Endodermal cell (in vitro differentiated cells): ENCODE data around the gene SPTLC2. TPM values are rescaled to one million over a fixed set of nuclear protein-coding genes. Genes with fewer than 3 reads are reported as not detected.

Experiments
- DNase-seq: peaks from one replicate; pipeline ENCODE4 v3.0.0-alpha.2; 2017
- H3K27ac ChIP-seq: 2 replicates; pipeline ENCODE4 v1.5.1; 2013; ENCODE audit warnings: mild to moderate bottlenecking, low read depth, low read length, moderate library complexity
- H3K27me3 ChIP-seq: 2 replicates; pipeline ENCODE4 v1.6.1; 2013; ENCODE audit warnings: mild to moderate bottlenecking, low read length, moderate library complexity; ENCODE audit not compliant: insufficient read depth, control insufficient read depth, poor library complexity, severe bottlenecking
- H3K36me3 ChIP-seq: 2 replicates; pipeline ENCODE4 v1.7.0; 2013; ENCODE audit warnings: mild to moderate bottlenecking, low read length, moderate library complexity; ENCODE audit not compliant: control insufficient read depth, insufficient read depth
- H3K4me1 ChIP-seq: one replicate; pipeline ENCODE4 v1.7.0; 2013; ENCODE audit warnings: low read length; ENCODE audit not compliant: control insufficient read depth, insufficient read depth
- H3K4me3 ChIP-seq: 2 replicates; pipeline ENCODE4 v1.5.1; 2013; ENCODE audit warnings: mild to moderate bottlenecking, low read length, moderate library complexity
- H3K9ac ChIP-seq: 2 replicates; pipeline ENCODE4 v1.6.1; 2013; ENCODE audit warnings: mild to moderate bottlenecking, low read length, moderate library complexity; ENCODE audit not compliant: poor library complexity, severe bottlenecking; ENCODE audit errors: extremely low read depth
- H3K9me3 ChIP-seq: 2 replicates; pipeline ENCODE4 v1.6.1; 2013; ENCODE audit warnings: mild to moderate bottlenecking, low read length, moderate library complexity; ENCODE audit not compliant: control insufficient read depth
- H3K27ac Mint-ChIP-seq: 2 replicates; pipeline ENCODE4 v1.8.0; 2020; ENCODE audit warnings: mixed read lengths
- H3K27me3 Mint-ChIP-seq: 2 replicates; pipeline ENCODE4 v1.8.0; 2021; ENCODE audit warnings: mild to moderate bottlenecking, mixed read lengths; ENCODE audit not compliant: insufficient read depth
- H3K36me3 Mint-ChIP-seq: 2 replicates; pipeline ENCODE4 v1.8.0; 2020; ENCODE audit warnings: low read depth, mixed read lengths
- H3K4me1 Mint-ChIP-seq: 2 replicates; pipeline ENCODE4 v1.8.0; 2020; ENCODE audit warnings: mixed read lengths
- H3K4me3 Mint-ChIP-seq: 2 replicates; pipeline ENCODE4 v1.8.0; 2020; ENCODE audit warnings: mild to moderate bottlenecking, moderate library complexity, mixed read lengths
- H3K9me3 Mint-ChIP-seq: 2 replicates; pipeline ENCODE4 v1.8.0; 2020; ENCODE audit warnings: mild to moderate bottlenecking, mixed read lengths
- CTCF ChIP-seq: fragments of 200-600 bp; sonication (generic); conservative IDR thresholded peaks from 2 replicates; pipeline ENCODE4 v1.5.0; 2021; ENCODE audit warnings: antibody characterized with exemption, mild to moderate bottlenecking
- WGBS, 2 experiments: methylation state at CpG; one replicate each; pipeline versions ENCODE4 v1.1.5 to v1.1.7; 2013; ENCODE audit warnings: missing lambda C conversion rate in 2 of 2, mixed read lengths in 1 of 2; ENCODE audit not compliant: insufficient coverage in 1 of 2, insufficient read length in 1 of 2; 5-methylcytosine and 5-hydroxymethylcytosine counted together
- total RNA-seq, 2 donors: library from RNA; stranded (reverse); fragmentation: NEBNext Ultra II Directional in 1 of 2; extraction: Animal tissue kit (Norgen Biotek cat#: 25700) in 1 of 2; gene quantifications; 2 replicates in 1 of 2; 3 replicates in 1 of 2; pipeline ENCODE4 v1.2.1, GENCODE V29; 2021

The SPTLC2 gene
- total RNA-seq, 2 donors from 2014 or later = 32.6 to 32.7 TPM

DNA sequence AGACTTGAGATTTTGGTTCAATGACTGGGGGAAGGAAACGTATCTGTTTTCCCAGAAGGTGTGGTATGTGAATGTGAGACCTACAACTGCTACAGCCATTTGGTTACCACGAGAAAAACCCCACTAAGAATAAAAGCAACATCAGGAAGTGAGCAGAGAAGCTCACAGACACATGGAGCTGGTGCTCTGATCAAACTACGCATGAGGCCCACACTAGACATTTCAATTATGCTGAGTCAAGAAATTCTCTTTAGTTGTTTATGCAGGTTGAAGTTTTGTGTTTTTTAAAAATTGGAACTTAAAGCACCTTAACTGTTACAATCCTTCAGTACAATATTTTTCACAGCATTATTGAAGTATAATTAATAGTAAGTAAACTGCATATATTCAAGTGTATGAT is 8.9 kb upstream of the SPTLC2 start:
- no peaks in the 10 kb centered on the region for H3K36me3 Mint-ChIP-seq
- Histone ChIP-seq H3K9ac (no peak overlapping the region), H3K27ac (no peak overlapping the region), H3K36me3 (no peaks in the 10 kb centered on the region), H3K27me3 (no peaks in the 10 kb centered on the region), H3K4me3 (no peak overlapping the region), H3K4me1 (peaks cover 2% of the 10 kb centered on the region), H3K9me3 (peaks cover 5% of the 10 kb centered on the region)
- H3K9me3 Mint-ChIP-seq = peaks cover 24% of the 10 kb centered on the region
- DNase-seq = no peak
- 88 to 100% methylated on average over 1 to 3 of the region's 3 CpGs for whole genome bisulfite sequencing, 2 experiments
- no peak overlapping the region for H3K27ac Mint-ChIP-seq
- H3K4me3 Mint-ChIP-seq = no peak overlapping the region
- no peak for TF ChIP-seq CTCF
- H3K4me1 Mint-ChIP-seq = no peaks in the 10 kb centered on the region
- no peaks in the 10 kb centered on the region for H3K27me3 Mint-ChIP-seq

DNA sequence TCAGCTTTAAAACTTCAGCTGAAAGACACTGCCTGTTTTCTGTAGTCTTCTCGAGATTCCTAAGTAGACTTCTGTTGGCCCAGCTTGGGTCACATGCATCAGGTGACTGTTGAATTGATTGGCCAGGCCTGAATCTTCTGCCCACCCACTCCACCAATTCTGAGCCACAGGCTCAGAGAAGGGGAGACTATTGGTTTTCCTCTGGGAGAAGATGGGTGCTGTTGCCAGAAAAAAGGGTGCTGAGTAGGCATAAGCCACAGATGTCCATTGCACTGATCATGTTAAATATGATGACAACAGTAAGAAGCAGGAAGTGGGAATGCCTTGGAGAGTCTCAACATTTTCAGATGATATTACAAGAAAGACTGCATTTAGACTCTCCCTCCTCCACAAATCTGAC is 6.8 kb upstream of the SPTLC2 start:
- no peaks in the 10 kb centered on the region for H3K27me3 ChIP-seq
- H3K4me1 Mint-ChIP-seq = no peaks in the 10 kb centered on the region
- H3K4me3 ChIP-seq = no peak overlapping the region
- peaks cover 2% of the 10 kb centered on the region for H3K27me3 Mint-ChIP-seq
- H3K27ac ChIP-seq = no peak overlapping the region
- H3K9me3 Mint-ChIP-seq = peaks cover 4% of the 10 kb centered on the region
- no peak for DNase-seq
- H3K9ac ChIP-seq = no peak overlapping the region
- no peak overlapping the region for H3K27ac Mint-ChIP-seq
- H3K9me3 ChIP-seq = no peaks in the 10 kb centered on the region
- no peak overlapping the region for H3K4me3 Mint-ChIP-seq
- peaks cover 2% of the 10 kb centered on the region for H3K4me1 ChIP-seq
- WGBS, 2 experiments = 95 to 100% methylated on average over 1 of the region's 1 CpG
- H3K36me3 Mint-ChIP-seq = no peaks in the 10 kb centered on the region
- no peaks in the 10 kb centered on the region for H3K36me3 ChIP-seq
- no peak for TF ChIP-seq CTCF

DNA sequence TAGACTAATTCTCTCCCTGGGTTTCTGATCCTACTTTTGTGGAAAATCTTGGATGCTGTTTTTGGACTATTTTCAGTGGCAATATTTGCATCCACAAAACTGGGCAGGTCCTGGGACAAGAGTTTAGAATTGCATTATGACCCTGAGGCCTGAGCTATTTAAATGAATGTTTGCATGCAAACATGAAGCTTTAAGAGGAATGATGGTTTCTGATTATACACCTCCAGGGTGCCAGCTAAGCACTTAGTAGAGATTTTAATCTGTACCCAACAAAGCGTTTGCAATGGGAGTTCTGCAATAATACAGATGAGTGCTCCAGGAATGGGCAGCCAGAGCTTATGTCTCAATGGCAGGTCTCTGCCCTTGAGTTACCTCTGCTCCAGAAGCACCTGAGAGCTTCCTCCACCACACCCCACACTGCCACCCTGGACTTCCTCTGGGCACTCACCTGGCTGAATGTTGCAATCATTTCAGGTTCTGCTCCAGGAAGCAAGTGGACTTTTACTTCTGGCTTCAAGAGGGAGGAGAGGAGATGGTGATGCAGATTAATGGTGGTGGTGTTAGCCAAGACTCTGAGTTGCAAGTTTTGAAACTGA is 6.0 kb upstream of the SPTLC2 start:
- Histone ChIP-seq H3K27ac (no peak overlapping the region), H3K27me3 (no peaks in the 10 kb centered on the region), H3K36me3 (no peaks in the 10 kb centered on the region), H3K4me3 (no peak overlapping the region), H3K9me3 (no peaks in the 10 kb centered on the region), H3K4me1 (peaks cover 2% of the 10 kb centered on the region), H3K9ac (no peak overlapping the region)
- 14 to 46% methylated on average over 1 of the region's 1 CpG for WGBS, 2 experiments
- TF ChIP-seq CTCF = no peak
- Mint-ChIP-seq H3K4me3 (no peak overlapping the region), H3K9me3 (no peaks in the 10 kb centered on the region), H3K4me1 (peaks cover 1% of the 10 kb centered on the region), H3K27ac (no peak overlapping the region), H3K27me3 (peaks cover 4% of the 10 kb centered on the region), H3K36me3 (no peaks in the 10 kb centered on the region)
- no peak for DNase-seq
